Upper lobe of right lung (tissue), 1 donor: ENCODE measurements around the gene TMEM221. TPM values are rescaled to one million over a fixed set of nuclear protein-coding genes. Genes with fewer than 3 reads are reported as not detected.

Experiments used
- ATAC-seq: fragments of 200-7000 bp; cut with Tn5 transposase; one replicate; pipeline ENCODE4 v1.9.1; 2020; ENCODE audit warnings: mild to moderate bottlenecking, moderate library complexity
- DNase-seq: peaks from one replicate; pipeline ENCODE4 v3.0.0-alpha.2; 2020
- H3K27ac ChIP-seq: fragments of 200-600 bp; one replicate; pipeline ENCODE4 v1.8.0; 2022
- H3K27me3 ChIP-seq: fragments of 200-600 bp; one replicate; pipeline ENCODE4 v1.8.0; 2022; ENCODE audit warnings: mild to moderate bottlenecking
- H3K36me3 ChIP-seq: fragments of 200-600 bp; one replicate; pipeline ENCODE4 v1.8.0; 2022
- H3K4me1 ChIP-seq: fragments of 200-600 bp; one replicate; pipeline ENCODE4 v1.8.0; 2022
- H3K4me3 ChIP-seq: fragments of 200-600 bp; one replicate; pipeline ENCODE4 v1.8.0; 2022; ENCODE audit warnings: mild to moderate bottlenecking
- H3K9me3 ChIP-seq: fragments of 200-600 bp; one replicate; pipeline ENCODE4 v1.8.0; 2022
- CTCF ChIP-seq: fragments of 200-600 bp; IDR thresholded peaks from one replicate; pipeline ENCODE4 v1.8.0; 2022; ENCODE audit warnings: antibody characterized with exemption
- intact Hi-C: fragments of 100-400 bp; cut with DNase I; formaldehyde crosslinking; loops from one replicate; pipeline ENCODE4 v1.11.0; 2022
- total RNA-seq: library from RNA; stranded (reverse); fragmentation: NEBNext Ultra II Directional; extraction: Animal tissue kit (Norgen Biotek cat#: 25700); gene quantifications from one replicate; pipeline ENCODE4 v1.2.1, GENCODE V29; 2021
- donor health status: DM: no; HTN: yes; CAD: no; lungs with severe emphysema.

TMEM221 gene
- total RNA-seq, 1 donor from 2014 or later: not detected

GRCh38 chr19:17460372-17461230 lies 12.1 kb upstream of the TMEM221 start, which contains the start of gene NXNL1:
Gene NXNL1 (minus strand): TSS chr19:17460926. CDS start chr19:17460869, 57 bp downstream.
- Histone ChIP-seq H3K27ac (no peak within 1 kb of the TSS), H3K4me3 (no peak within 1 kb of the TSS), H3K36me3 (no peaks in the 10 kb centered on the region), H3K27me3 (peaks cover 31% of the 10 kb centered on the region), H3K4me1 (no peaks in the 10 kb centered on the region), H3K9me3 (no peaks in the 10 kb centered on the region)
- DNase-seq (no peak), ATAC-seq (no peak)
- intact Hi-C loops: no loop called here
- no peak for TF ChIP-seq CTCF

GRCh38 chr19:17458970-17459369 lies 10.5 kb upstream of the TMEM221 start:
- no peaks in the 10 kb centered on the region for H3K36me3 ChIP-seq
- DNase-seq (no peak), ATAC-seq (no peak)
- no peak for TF ChIP-seq CTCF
- H3K4me3 ChIP-seq: no peak overlapping the region
- intact Hi-C loops: loop anchor here (10.0 kb wide), 1 partner anchor 64 kb away; the partner anchor contains the start of gene CCDC194
- no peak overlapping the region for H3K27ac ChIP-seq
- no peaks in the 10 kb centered on the region for H3K9me3 ChIP-seq
- H3K4me1 ChIP-seq: no peaks in the 10 kb centered on the region
- peaks cover 46% of the 10 kb centered on the region for H3K27me3 ChIP-seq

GRCh38 chr19:17457616-17458015 lies 9.1 kb upstream of the TMEM221 start:
- Histone ChIP-seq H3K4me3 (no peak overlapping the region), H3K36me3 (no peaks in the 10 kb centered on the region), H3K27me3 (peaks cover 56% of the 10 kb centered on the region), H3K4me1 (no peaks in the 10 kb centered on the region), H3K27ac (no peak overlapping the region), H3K9me3 (no peaks in the 10 kb centered on the region)
- intact Hi-C loops: loop anchor here (10.0 kb wide), 1 partner anchor 63 kb away; the partner anchor contains the start of gene CCDC194
- ATAC-seq (no peak), DNase-seq (no peak)
- TF ChIP-seq CTCF: no peak

GRCh38 chr19:17456127-17456526 lies 7.7 kb upstream of the TMEM221 start:
- no peak overlapping the region for H3K4me3 ChIP-seq
- H3K27me3 ChIP-seq: peaks cover 62% of the 10 kb centered on the region
- intact Hi-C loops: loop anchor here (10.0 kb wide), 1 partner anchor 61 kb away; the partner anchor contains the start of gene CCDC194
- ATAC-seq (no peak), DNase-seq (no peak)
- H3K4me1 ChIP-seq: no peaks in the 10 kb centered on the region
- H3K36me3 ChIP-seq: no peaks in the 10 kb centered on the region
- no peak for TF ChIP-seq CTCF
- H3K9me3 ChIP-seq: no peaks in the 10 kb centered on the region
- H3K27ac ChIP-seq: no peak overlapping the region

GRCh38 chr19:17455308-17456123 lies 7.0 kb upstream of the TMEM221 start:
- Histone ChIP-seq H3K27ac (no peak overlapping the region), H3K9me3 (no peaks in the 10 kb centered on the region), H3K27me3 (peaks cover 62% of the 10 kb centered on the region), H3K4me3 (no peak overlapping the region), H3K4me1 (no peaks in the 10 kb centered on the region), H3K36me3 (no peaks in the 10 kb centered on the region)
- peak; percentile 70 for DNase-seq
- no peak for TF ChIP-seq CTCF
- ATAC-seq: peak; percentile 24
- intact Hi-C loops: loop anchor here (10.0 kb wide), 1 partner anchor 61 kb away; the partner anchor contains the start of gene CCDC194
